ENCODE data around the gene TTLL7. TPM values are rescaled to one million over a fixed set of nuclear protein-coding genes. Genes with fewer than 3 reads are reported as not detected.

TTLL7 gene
- total and polyA plus RNA-seq, 2 experiments from 2014 or later, result 4.1 to 6.7 TPM

GRCh38 chr1:83970114-83970513 lies 28.8 kb downstream of the TTLL7 start:
- no peaks in the 10 kb centered on the region for H3F3A ChIP-seq (replicated peaks; ENCODE audit: low read depth)
- Mint-ChIP-seq H3K27ac (no peak overlapping the region), H3K9me3 (no peaks in the 10 kb centered on the region), H3K36me3 (ENCODE audit: low read depth) (no peaks in the 10 kb centered on the region), H3K4me3 (no peak overlapping the region), H3K27me3 (ENCODE audit: insufficient read depth, low read depth, poor library complexity) (no peaks in the 10 kb centered on the region), H3K4me1 (peaks cover 16% of the 10 kb centered on the region)
- H3K4me2 ChIP-seq, result no peak overlapping the region
- H3K36me3 ChIP-seq (ENCODE audit: insufficient read depth), result no peaks in the 10 kb centered on the region
- no peaks in the 10 kb centered on the region for H3K27me3 ChIP-seq (ENCODE audit: insufficient read depth)
- H2AFZ ChIP-seq, result no peak overlapping the region
- H3K79me2 ChIP-seq (replicated peaks; ENCODE audit: insufficient read depth), result no peaks in the 10 kb centered on the region
- H3K27ac ChIP-seq (ENCODE audit: low read depth), result no peak overlapping the region
- DNase-seq (ENCODE audit: low spot score), result no peak
- no peaks in the 10 kb centered on the region for H3K9me2 ChIP-seq (ENCODE audit: insufficient read depth)
- no peak for ATAC-seq
- TF ChIP-seq EZH2 (IDR thresholded peaks at IDR 0.05; ENCODE audit: low read depth, unreplicated experiment), result no peak
- no peak for TF ChIP-seq CREB1 (CRISPR knock-in tag; IDR thresholded peaks at IDR 0.05; ENCODE audit: low read depth)
- no peak for TF ChIP-seq ZNF331 (CRISPR knock-in tag; IDR thresholded peaks at IDR 0.05; ENCODE audit: low read depth)
- TF ChIP-seq STAT1 (IDR thresholded peaks at IDR 0.05; ENCODE audit: unreplicated experiment), result no peak
- no peak for TF ChIP-seq JUNB (IDR thresholded peaks at IDR 0.05; ENCODE audit: unreplicated experiment)
- no peak for TF ChIP-seq EZH2phosphoT487 (IDR thresholded peaks at IDR 0.05; ENCODE audit: unreplicated experiment)
- no peak for TF ChIP-seq REST (IDR thresholded peaks at IDR 0.05; ENCODE audit: unreplicated experiment)
- peaks cover 8% of the 10 kb centered on the region; the same call in 1 of the 2 replicates for H3K4me1 ChIP-seq (ENCODE audit: insufficient read depth)
- no peak overlapping the region for H3K4me3 ChIP-seq
- no peaks in the 10 kb centered on the region for H4K20me1 ChIP-seq (replicated peaks; ENCODE audit: insufficient read depth)

GRCh38 chr1:83967336-83967735 lies 31.6 kb downstream of the TTLL7 start:
- H3K79me2 ChIP-seq (replicated peaks; ENCODE audit: insufficient read depth), result no peaks in the 10 kb centered on the region
- H3K4me1 ChIP-seq (ENCODE audit: insufficient read depth), result peaks cover 8% of the 10 kb centered on the region; the same call in 1 of the 2 replicates
- no peaks in the 10 kb centered on the region for H3K27me3 Mint-ChIP-seq (ENCODE audit: insufficient read depth, low read depth, poor library complexity)
- DNase-seq (ENCODE audit: low spot score), result no peak
- H3K27ac Mint-ChIP-seq, result no peak overlapping the region
- H4K20me1 ChIP-seq (replicated peaks; ENCODE audit: insufficient read depth), result no peaks in the 10 kb centered on the region
- H3K9me2 ChIP-seq (ENCODE audit: insufficient read depth), result no peaks in the 10 kb centered on the region
- H3K27me3 ChIP-seq (ENCODE audit: insufficient read depth), result no peaks in the 10 kb centered on the region
- H3F3A ChIP-seq (replicated peaks; ENCODE audit: low read depth), result no peaks in the 10 kb centered on the region
- H3K4me3 ChIP-seq, result no peak overlapping the region
- H2AFZ ChIP-seq, result no peak overlapping the region
- no peak overlapping the region for H3K4me3 Mint-ChIP-seq
- H3K36me3 ChIP-seq (ENCODE audit: insufficient read depth), result no peaks in the 10 kb centered on the region
- no peaks in the 10 kb centered on the region for H3K36me3 Mint-ChIP-seq (ENCODE audit: low read depth)
- H3K9me3 Mint-ChIP-seq, result no peaks in the 10 kb centered on the region
- H3K27ac ChIP-seq (ENCODE audit: low read depth), result no peak overlapping the region
- no peak overlapping the region for H3K4me2 ChIP-seq
- TF ChIP-seq STAT1 (IDR thresholded peaks at IDR 0.05; ENCODE audit: unreplicated experiment) (no peak), ZNF114 (CRISPR knock-in tag; IDR thresholded peaks at IDR 0.05) (no peak), POLR2AphosphoS5 (IDR thresholded peaks at IDR 0.05; ENCODE audit: low read depth) (no peak), ETS1 (IDR thresholded peaks at IDR 0.05) (no peak), REST (IDR thresholded peaks at IDR 0.05; ENCODE audit: unreplicated experiment) (no peak), ZNF331 (CRISPR knock-in tag; IDR thresholded peaks at IDR 0.05; ENCODE audit: low read depth) (no peak), EZH2 (IDR thresholded peaks at IDR 0.05; ENCODE audit: low read depth, unreplicated experiment) (no peak)
- no peak for ATAC-seq
- peaks cover 18% of the 10 kb centered on the region for H3K4me1 Mint-ChIP-seq

Data from GM23338 (cell line).